Endothelial cell of umbilical vein (primary cell): Measurements from ENCODE around the gene PSMA8. TPM values are rescaled to one million over a fixed set of nuclear protein-coding genes. Genes with fewer than 3 reads are reported as not detected.
A peak's percentile ranks its signal among the peaks of the same experiment; 100 is the strongest.

Experiments used
- BruUV-seq: library from RNA; stranded (reverse); fragments of 400-500 nt; replicated peaks from 2 replicates; lab custom pipeline; 2021; lab: Mats Ljungman, UMichigan
- CTCF ChIA-PET: fragments of 300-600, 350-600 bp; sonication (Branson Sonifier 250); formaldehyde crosslinking; loops from one replicate; lab custom pipeline; 2021; ENCODE audit warnings: antibody characterized with exemption, inconsistent platforms; lab: Charles Lee
- POLR2A ChIA-PET: fragments of 300-600, 350-600 bp; sonication (Branson Sonifier 250); formaldehyde crosslinking; loops from one replicate; lab custom pipeline; 2021; ENCODE audit warnings: antibody characterized with exemption, inconsistent platforms; lab: Charles Lee
- DNase-seq: peaks from one replicate; pipeline ENCODE4 v3.0.0-alpha.2; 2011; ENCODE audit warnings: low read depth, low spot score
- FAIRE-seq: peaks from 2 replicates; lab custom pipeline; 2011; peaks lifted over from hg19 to GRCh38; lab: Jason Lieb, UNC
- H2AFZ ChIP-seq: 2 replicates; pipeline ENCODE4 v1.6.0; 2012; ENCODE audit warnings: low read depth, low read length, control low read depth, inconsistent platforms
- H3K27ac ChIP-seq: 2 replicates; pipeline ENCODE4 v1.5.1; 2011; ENCODE audit warnings: low read depth, mild to moderate bottlenecking, control low read depth, low read length, moderate library complexity; ENCODE audit not compliant: insufficient read depth
- H3K27me3 ChIP-seq, 2 experiments: 2 replicates each; pipeline versions ENCODE4 v1.6.0 to v1.6.1; 2011; ENCODE audit warnings: low read length in 2 of 2, mixed read lengths in 1 of 2; ENCODE audit not compliant: control insufficient read depth in 2 of 2, insufficient read depth in 2 of 2
- H3K36me3 ChIP-seq, 2 experiments: 2 replicates in 1 of 2; 3 replicates in 1 of 2; pipeline ENCODE4 v1.5.1; 2011; ENCODE audit warnings: low read length in 2 of 2, mild to moderate bottlenecking in 1 of 2, moderate library complexity in 1 of 2; ENCODE audit not compliant: control insufficient read depth in 2 of 2, insufficient read depth in 2 of 2; ENCODE audit errors: extremely low read depth in 1 of 2
- H3K4me1 ChIP-seq: 3 replicates; pipeline ENCODE4 v1.5.1; 2011; ENCODE audit warnings: mild to moderate bottlenecking, low read length; ENCODE audit not compliant: control insufficient read depth, insufficient read depth; ENCODE audit errors: extremely low read depth
- H3K4me2 ChIP-seq: 2 replicates; pipeline ENCODE4 v1.6.1; 2011; ENCODE audit warnings: low read length, control low read depth, mixed read lengths; ENCODE audit not compliant: insufficient read depth
- H3K4me3 ChIP-seq, 3 experiments: fragments of 200-600 bp in 1 of 3; sonication (generic), shearing (Covaris generic) in 1 of 3; replicated peaks in 1 of 3; 2 replicates each; pipeline ENCODE4 v1.5.1; 2011 to 2016; ENCODE audit warnings: control low read depth in 3 of 3, low read length in 3 of 3, mild to moderate bottlenecking in 2 of 3, inconsistent platforms in 1 of 3, low read depth in 1 of 3, moderate library complexity in 1 of 3; ENCODE audit not compliant: insufficient read depth in 1 of 3
- H3K79me2 ChIP-seq: 2 replicates; pipeline ENCODE4 v1.6.0; 2012; ENCODE audit warnings: low read length, inconsistent platforms; ENCODE audit not compliant: control insufficient read depth, insufficient read depth
- H3K9ac ChIP-seq: replicated peaks from 2 replicates; pipeline ENCODE3; 2011; ENCODE audit warnings: low read length, control low read depth; ENCODE audit not compliant: insufficient read depth; ENCODE audit errors: extremely low read depth
- H3K9me1 ChIP-seq: replicated peaks from 3 replicates; pipeline ENCODE4 v1.6.0; 2011; ENCODE audit warnings: mild to moderate bottlenecking, low read length; ENCODE audit not compliant: control insufficient read depth, insufficient read depth; ENCODE audit errors: extremely low read depth
- H3K9me3 ChIP-seq: replicated peaks from 2 replicates; pipeline ENCODE4 v1.5.1; 2012; ENCODE audit warnings: low read length, inconsistent platforms; ENCODE audit not compliant: control insufficient read depth, insufficient read depth
- H4K20me1 ChIP-seq: replicated peaks from 2 replicates; pipeline ENCODE3; 2011; ENCODE audit warnings: mild to moderate bottlenecking, low read length; ENCODE audit not compliant: control insufficient read depth, insufficient read depth; ENCODE audit errors: extremely low read depth
- CTCF ChIP-seq, 2 donors: IDR thresholded peaks; 1 replicate in 1 of 2; 2 replicates in 1 of 2; pipeline ENCODE4 v1.5.1; 2011; ENCODE audit warnings: low read length in 2 of 2, mild to moderate bottlenecking in 2 of 2, moderate library complexity in 2 of 2, control low read depth in 1 of 2, inconsistent platforms in 1 of 2, low read depth in 1 of 2; ENCODE audit not compliant: insufficient read depth in 1 of 2; ENCODE audit errors: extremely low read depth in 1 of 2
- EZH2 ChIP-seq: IDR thresholded peaks from 2 replicates; pipeline ENCODE4 v1.6.1; 2012; ENCODE audit warnings: borderline replicate concordance, low read depth, mild to moderate bottlenecking, moderate library complexity, low read length, inconsistent platforms; ENCODE audit not compliant: severe bottlenecking
- FOS ChIP-seq: IDR thresholded peaks from 2 replicates; pipeline ENCODE4 v1.6.1; 2011; ENCODE audit warnings: mild to moderate bottlenecking, low read length, moderate library complexity, borderline replicate concordance; ENCODE audit not compliant: insufficient read depth
- GATA2 ChIP-seq: IDR thresholded peaks from 2 replicates; pipeline ENCODE4 v1.7.0; 2011; ENCODE audit warnings: low read depth, mild to moderate bottlenecking, moderate library complexity, mixed read lengths, low read length; ENCODE audit not compliant: insufficient read length, insufficient read depth
- JUN ChIP-seq: IDR thresholded peaks from 2 replicates; pipeline ENCODE4 v1.6.1; 2011; ENCODE audit warnings: borderline replicate concordance, low read depth; ENCODE audit not compliant: insufficient read length, insufficient read depth
- MAX ChIP-seq: IDR thresholded peaks from 2 replicates; pipeline ENCODE4 v1.6.1; 2011; ENCODE audit not compliant: insufficient read depth, insufficient read length
- MYC ChIP-seq: IDR thresholded peaks from one replicate; pipeline ENCODE4 v1.6.1; 2011; ENCODE audit warnings: mild to moderate bottlenecking, low read depth, low read length
- POLR2A ChIP-seq: IDR thresholded peaks from 2 replicates; pipeline ENCODE4 v1.6.1; 2012; ENCODE audit warnings: low read depth, mild to moderate bottlenecking, control low read depth, low read length
- POLR2AphosphoS5 ChIP-seq: IDR thresholded peaks from 2 replicates; pipeline ENCODE4 v1.6.1; 2012; ENCODE audit warnings: low read depth, mild to moderate bottlenecking, control low read depth, low read length, moderate library complexity; ENCODE audit not compliant: insufficient read depth
- dilution Hi-C: fragments of 300-500 bp; cut with MboI; formaldehyde crosslinking; loops from one replicate; pipeline ENCODE4 v1.15.0; 2019; ENCODE audit warnings: low sequenced_read_pairs; ENCODE audit not compliant: extremely low pct_ligation_motif_present
- intact Hi-C: fragments of 100-400 bp; cut with micrococcal nuclease; formaldehyde crosslinking; loops from one replicate; pipeline ENCODE4 v1.10.0; 2022
- polyA plus RNA-seq, 4 experiments: library from polyadenylated mRNA; depleted of rRNA in 3 of 4; stranded (reverse) in 3 of 4; unstranded in 1 of 4; fragments of >200 nt; gene quantifications; 2 replicates each; pipeline versions ENCODE4 v1.2.1 to v1.2.3, GENCODE V29; 2011 to 2012; ENCODE audit warnings: missing spikeins in 1 of 4
- total RNA-seq: library from RNA; stranded (reverse); gene quantifications from 2 replicates; pipeline ENCODE4 v1.2.3, GENCODE V29; 2021

PSMA8 gene
- total and polyA plus RNA-seq, 2 donors (not counting 3 experiments of a cell fraction or from before 2014, with no cell fraction given), result not detected

GRCh38 chr18:26159353-26159752 lies 25.7 kb downstream of the PSMA8 start:
- no peak for FAIRE-seq
- Histone ChIP-seq H3K27me3 (peaks cover 0 to 3% of the 10 kb centered on the region in 2 experiments), H4K20me1 (no peaks in the 10 kb centered on the region), H3K27ac (no peak overlapping the region), H3K9me3 (no peaks in the 10 kb centered on the region), H3K4me3 (no peak overlapping the region), H3K79me2 (no peaks in the 10 kb centered on the region), H3K36me3 (no peaks in the 10 kb centered on the region), H3K9ac (no peak overlapping the region), H2AFZ (no peak overlapping the region), H3K9me1 (no peaks in the 10 kb centered on the region), H3K4me1 (no peaks in the 10 kb centered on the region), H3K4me2 (no peak overlapping the region)
- POLR2A ChIA-PET, result no interaction called here
- intact Hi-C loops, result loop anchor here (1.0 to 2.0 kb wide), 2 partner anchors 69 to 238 kb away; partner anchors contain the start of gene SS18
- peak; percentile 6 for DNase-seq
- CTCF ChIA-PET, result interaction anchor here (1.2 to 3.2 kb wide), 4 partner anchors 17 to 1616 kb away, joined by 3 to 19 read pairs (median 4); no protein-coding TSS in a partner anchor
- no TSS peak for BruUV-seq
- TF ChIP-seq EZH2 (no peak), CTCF (IDR thresholded peaks at IDR 0.05; ENCODE audit: extremely low read depth in 1 of 2, insufficient read depth in 1 of 2, low read depth in 1 of 2, low read length in 2 of 2) (no peak), GATA2 (no peak), MAX (no peak), MYC (no peak), FOS (no peak), JUN (no peak), POLR2AphosphoS5 (no peak), POLR2A (no peak)
- dilution Hi-C loops, result no loop called here
